Measurements from ENCODE around the gene SULT1C4. TPM values are rescaled to one million over a fixed set of nuclear protein-coding genes. Genes with fewer than 3 reads are reported as not detected.
A peak's percentile ranks its signal among the peaks of the same experiment; 100 is the strongest.

SULT1C4 gene
- total RNA-seq, 4 donors from 2014 or later = 0.31 to 2.1 (median 1.2) TPM; not detected in 1

GRCh38 chr2:108412995-108413710, 35.4 kb downstream of the SULT1C4 start:
- no peak for DNase-seq
- intact Hi-C loops (cut with DNase I) = no loop called here

GRCh38 chr2:108413711-108414095, 35.9 kb downstream of the SULT1C4 start:
- intact Hi-C loops (cut with DNase I) = no loop called here
- no peak for TF ChIP-seq CTCF (IDR thresholded peaks at IDR 0.05)
- TF ChIP-seq POLR2A (IDR thresholded peaks at IDR 0.05) = no peak
- H3K36me3 ChIP-seq = no peaks in the 10 kb centered on the region
- no peaks in the 10 kb centered on the region for H3K4me1 ChIP-seq
- WGBS, 2 donors = 67 to 86% methylated on average over 1 of the region's 1 CpG
- H3K4me3 ChIP-seq = no peak overlapping the region
- DNase-seq = no peak
- H3K27ac ChIP-seq = no peak overlapping the region
- H3K9me3 ChIP-seq = no peaks in the 10 kb centered on the region
- no peaks in the 10 kb centered on the region for H3K27me3 ChIP-seq

More at GRCh38 chr2:108412995-108413710, 35.4 kb downstream of the SULT1C4 start:
- no peaks in the 10 kb centered on the region for H3K9me3 ChIP-seq
- H3K36me3 ChIP-seq = no peaks in the 10 kb centered on the region
- H3K27ac ChIP-seq = no peak overlapping the region
- no peaks in the 10 kb centered on the region for H3K27me3 ChIP-seq
- 22 to 44% methylated on average over 1 of the region's 1 CpG for WGBS, 2 donors
- no peak overlapping the region for H3K4me3 ChIP-seq
- H3K4me1 ChIP-seq = no peaks in the 10 kb centered on the region
- TF ChIP-seq POLR2A (IDR thresholded peaks at IDR 0.05) (no peak), CTCF (IDR thresholded peaks at IDR 0.05) (no peak)

GRCh38 chr2:108414256-108414876, 36.6 kb downstream of the SULT1C4 start:
- H3K4me1 ChIP-seq = no peaks in the 10 kb centered on the region
- 91 to 93% methylated on average over 3 of the region's 3 CpGs for WGBS, 2 donors
- H3K4me3 ChIP-seq = no peak overlapping the region
- TF ChIP-seq CTCF (IDR thresholded peaks at IDR 0.05) = no peak
- TF ChIP-seq POLR2A (IDR thresholded peaks at IDR 0.05) = no peak
- no peak overlapping the region for H3K27ac ChIP-seq
- no peak for DNase-seq
- H3K9me3 ChIP-seq = no peaks in the 10 kb centered on the region
- no peaks in the 10 kb centered on the region for H3K27me3 ChIP-seq
- intact Hi-C loops (cut with DNase I) = no loop called here
- H3K36me3 ChIP-seq = no peaks in the 10 kb centered on the region

- TF ChIP-seq CTCF (IDR thresholded peaks at IDR 0.05) (no peak), POLR2A (IDR thresholded peaks at IDR 0.05) (no peak)
- intact Hi-C loops (cut with DNase I) = no loop called here
- 90 to 94% methylated on average over 2 of the region's 2 CpGs for WGBS, 2 donors
- DNase-seq = no peak
- Histone ChIP-seq H3K9me3 (no peaks in the 10 kb centered on the region), H3K4me1 (no peaks in the 10 kb centered on the region), H3K27me3 (no peaks in the 10 kb centered on the region), H3K36me3 (no peaks in the 10 kb centered on the region), H3K27ac (no peak overlapping the region), H3K4me3 (no peak overlapping the region)
Observed at GRCh38 chr2:108414945-108415344, 37.2 kb downstream of the SULT1C4 start.

- no peak for DNase-seq
- no peaks in the 10 kb centered on the region for H3K27me3 ChIP-seq
- WGBS, 2 donors = 67 to 79% methylated on average over 2 of the region's 2 CpGs
- TF ChIP-seq CTCF (IDR thresholded peaks at IDR 0.05) (peak in 2 of 6 experiments; percentile 13 to 15), POLR2A (IDR thresholded peaks at IDR 0.05) (no peak)
- no peaks in the 10 kb centered on the region for H3K9me3 ChIP-seq
- H3K4me1 ChIP-seq = no peaks in the 10 kb centered on the region
- intact Hi-C loops (cut with DNase I) = no loop called here
- no peaks in the 10 kb centered on the region for H3K36me3 ChIP-seq
- no peak overlapping the region for H3K27ac ChIP-seq
- H3K4me3 ChIP-seq = no peak overlapping the region
Observed at GRCh38 chr2:108417254-108417653, 39.5 kb downstream of the SULT1C4 start.

Measured in esophagus squamous epithelium (tissue), 5 donors.